H9 (cell line): Measurements from ENCODE around the gene PERM1. TPM values are rescaled to one million over a fixed set of nuclear protein-coding genes. Genes with fewer than 3 reads are reported as not detected.
A peak's percentile ranks its signal among the peaks of the same experiment; 100 is the strongest.

Experiments used
- DNase-seq: peaks from one replicate; pipeline ENCODE4 v3.0.0-alpha.2; 2017
- H2AFZ ChIP-seq: one replicate; pipeline ENCODE4 v1.6.1; 2013; ENCODE audit warnings: mild to moderate bottlenecking, low read length, control low read depth, moderate library complexity
- H2AK5ac ChIP-seq: 2 replicates; pipeline ENCODE4 v1.6.1; 2013; ENCODE audit warnings: low read length, control low read depth, mixed read lengths; ENCODE audit not compliant: insufficient read length
- H2BK120ac ChIP-seq: one replicate; pipeline ENCODE4 v1.6.1; 2013; ENCODE audit warnings: low read depth, mild to moderate bottlenecking, low read length, control low read depth, inconsistent platforms; ENCODE audit not compliant: poor library complexity, severe bottlenecking
- H2BK12ac ChIP-seq: 2 replicates; pipeline ENCODE4 v1.6.1; 2013; ENCODE audit warnings: low read length, control low read depth, mixed read lengths, low read depth; ENCODE audit not compliant: insufficient read length
- H2BK15ac ChIP-seq: 2 replicates; pipeline ENCODE4 v1.6.1; 2013; ENCODE audit warnings: low read depth, low read length, control low read depth
- H2BK20ac ChIP-seq: one replicate; pipeline ENCODE4 v1.6.1; 2013; ENCODE audit warnings: low read depth, mild to moderate bottlenecking, low read length, control low read depth, inconsistent platforms; ENCODE audit not compliant: poor library complexity, severe bottlenecking
- H2BK5ac ChIP-seq: 2 replicates; pipeline ENCODE4 v1.6.1; 2013; ENCODE audit warnings: low read length, control low read depth, mixed read lengths; ENCODE audit not compliant: insufficient read length
- H3K14ac ChIP-seq: 2 replicates; pipeline ENCODE4 v1.6.1; 2013; ENCODE audit warnings: low read length, control low read depth; ENCODE audit not compliant: insufficient read depth
- H3K18ac ChIP-seq: 2 replicates; pipeline ENCODE4 v1.6.1; 2013; ENCODE audit warnings: low read depth, mild to moderate bottlenecking, mixed read lengths, low read length, control low read depth; ENCODE audit not compliant: insufficient read length
- H3K23ac ChIP-seq: 2 replicates; pipeline ENCODE4 v1.6.1; 2013; ENCODE audit warnings: low read length, control low read depth, mixed read lengths, low read depth; ENCODE audit not compliant: insufficient read length
- H3K23me2 ChIP-seq: 2 replicates; pipeline ENCODE4 v1.6.1; 2013; ENCODE audit warnings: low read depth, mild to moderate bottlenecking, mixed read lengths, low read length, control low read depth; ENCODE audit not compliant: insufficient read length, poor library complexity, severe bottlenecking
- H3K27ac ChIP-seq: 2 replicates; pipeline ENCODE4 v1.5.1; 2013; ENCODE audit warnings: low read length, control low read depth, mixed read lengths, low read depth; ENCODE audit not compliant: insufficient read length
- H3K27me3 ChIP-seq: 2 replicates; pipeline ENCODE4 v1.6.1; 2013; ENCODE audit warnings: low read length, control low read depth, inconsistent platforms; ENCODE audit not compliant: insufficient read depth
- H3K4ac ChIP-seq: 2 replicates; pipeline ENCODE4 v1.6.1; 2013; ENCODE audit warnings: low read depth, mild to moderate bottlenecking, control low read depth, inconsistent platforms, low read length, moderate library complexity
- H3K4me1 ChIP-seq: 2 replicates; pipeline ENCODE4 v1.6.1; 2013; ENCODE audit warnings: low read length, control low read depth, inconsistent platforms; ENCODE audit not compliant: insufficient read depth
- H3K4me2 ChIP-seq: 2 replicates; pipeline ENCODE4 v1.6.1; 2013; ENCODE audit warnings: low read length, control low read depth, mixed read lengths; ENCODE audit not compliant: insufficient read length, insufficient read depth
- H3K56ac ChIP-seq: 2 replicates; pipeline ENCODE4 v1.6.1; 2013; ENCODE audit warnings: low read depth, mild to moderate bottlenecking, mixed read lengths, low read length, control low read depth; ENCODE audit not compliant: insufficient read length
- H3K79me1 ChIP-seq: 2 replicates; pipeline ENCODE4 v1.6.1; 2013; ENCODE audit warnings: low read depth, mild to moderate bottlenecking, moderate library complexity, low read length, control low read depth, inconsistent platforms; ENCODE audit not compliant: insufficient read depth, poor library complexity, severe bottlenecking
- H3K79me2 ChIP-seq: 2 replicates; pipeline ENCODE4 v1.6.1; 2013; ENCODE audit warnings: low read length, control low read depth, inconsistent platforms; ENCODE audit not compliant: insufficient read depth
- H3K9ac ChIP-seq: 2 replicates; pipeline ENCODE4 v1.6.1; 2013; ENCODE audit warnings: low read length, control low read depth, mixed read lengths; ENCODE audit not compliant: insufficient read length; ENCODE audit errors: extremely low read depth
- H3K9me3 ChIP-seq: one replicate; pipeline ENCODE4 v1.6.1; 2013; ENCODE audit warnings: low read depth, low read length, inconsistent platforms; ENCODE audit not compliant: control insufficient read depth
- H3T11ph ChIP-seq: one replicate; pipeline ENCODE4 v1.6.1; 2013; ENCODE audit warnings: mild to moderate bottlenecking, low read length, control low read depth, inconsistent platforms
- H4K20me1 ChIP-seq: one replicate; pipeline ENCODE4 v1.6.1; 2013; ENCODE audit not compliant: control insufficient read depth, insufficient read length, insufficient read depth
- H4K5ac ChIP-seq: 2 replicates; pipeline ENCODE4 v1.6.1; 2013; ENCODE audit warnings: low read depth, mild to moderate bottlenecking, mixed read lengths, low read length, control low read depth; ENCODE audit not compliant: insufficient read length
- H4K8ac ChIP-seq: replicated peaks from 2 replicates; pipeline ENCODE4 v1.6.1; 2013; ENCODE audit warnings: low read length, control low read depth, mixed read lengths, low read depth; ENCODE audit not compliant: insufficient read length
- H4K91ac ChIP-seq: 2 replicates; pipeline ENCODE4 v1.6.1; 2013; ENCODE audit warnings: low read depth, mild to moderate bottlenecking, moderate library complexity, mixed read lengths, low read length, control low read depth; ENCODE audit not compliant: insufficient read length
- H3K27ac Mint-ChIP-seq, 3 experiments: 2 replicates in 2 of 3; 3 replicates in 1 of 3; pipeline ENCODE4 v1.8.0; 2020 to 2021; ENCODE audit warnings: mixed read lengths in 3 of 3, mild to moderate bottlenecking in 1 of 3, moderate library complexity in 1 of 3
- H3K27me3 Mint-ChIP-seq: 2 replicates; pipeline ENCODE4 v1.8.0; 2021; ENCODE audit warnings: low read depth, mild to moderate bottlenecking, moderate library complexity, mixed read lengths
- H3K36me3 Mint-ChIP-seq, 3 experiments: 2 replicates in 2 of 3; 3 replicates in 1 of 3; pipeline ENCODE4 v1.8.0; 2020 to 2021; ENCODE audit warnings: low read depth in 3 of 3, mixed read lengths in 3 of 3; ENCODE audit not compliant: insufficient read depth in 1 of 3
- H3K4me1 Mint-ChIP-seq, 2 experiments: 2 replicates each; pipeline ENCODE4 v1.8.0; 2020; ENCODE audit warnings: mixed read lengths in 2 of 2
- H3K4me3 Mint-ChIP-seq, 2 experiments: 2 replicates in 1 of 2; 3 replicates in 1 of 2; pipeline ENCODE4 v1.8.0; 2020 to 2021; ENCODE audit warnings: mild to moderate bottlenecking in 2 of 2, mixed read lengths in 2 of 2, moderate library complexity in 1 of 2
- H3K9me3 Mint-ChIP-seq, 2 experiments: 2 replicates in 1 of 2; 3 replicates in 1 of 2; pipeline ENCODE4 v1.8.0; 2020; ENCODE audit warnings: mild to moderate bottlenecking in 2 of 2, mixed read lengths in 2 of 2, moderate library complexity in 1 of 2
- WGBS: extraction: QIAGEN DNeasy Blood & Tissue Kit; methylation state at CpG from one replicate; pipeline ENCODE4 v1.1.7; 2013; ENCODE audit warnings: missing lambda C conversion rate, low lambda C conversion rate, mixed read lengths; ENCODE audit not compliant: insufficient read length; ENCODE audit errors: extremely low coverage; 5-methylcytosine and 5-hydroxymethylcytosine counted together
- total RNA-seq: library from RNA; stranded (reverse); gene quantifications from 2 replicates; pipeline ENCODE4 v1.2.1, GENCODE V29; 2021
- TF ChIP-seq, protein P1 (sequence below): fragments of 200-600 bp; sonication (generic); conservative IDR thresholded peaks from 3 replicates; pipeline ENCODE4 v1.8.0; 2021; ENCODE audit warnings: antibody characterized with exemption, mild to moderate bottlenecking

PERM1 gene
- total RNA-seq, 1 experiment from 2014 or later: not detected

DNA sequence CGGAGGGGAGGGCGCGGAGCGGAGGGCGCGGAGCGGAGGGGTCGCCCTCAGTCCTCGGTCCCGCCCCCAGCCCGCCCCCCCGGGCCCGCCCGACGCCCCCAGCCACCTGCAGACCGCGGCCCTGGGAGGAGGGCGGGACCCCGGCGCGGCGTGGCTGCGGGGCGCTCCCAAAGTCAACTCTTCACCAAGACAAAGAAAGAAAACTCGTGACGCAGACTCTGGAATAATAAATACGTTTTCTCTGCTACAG, 16.8 kb upstream of the PERM1 start:
- Histone ChIP-seq H3K27me3 (peaks cover 37% of the 10 kb centered on the region; the same call in 1 of the 2 replicates), H2BK120ac (no peak overlapping the region), H3K4me2 (peak overlapping the region; percentile 9), H2AK5ac (no peak overlapping the region), H2BK15ac (no peak overlapping the region), H3K9me3 (no peaks in the 10 kb centered on the region), H4K5ac (no peak overlapping the region), H4K20me1 (no peaks in the 10 kb centered on the region), H3K23ac (no peak overlapping the region), H3K56ac (no peak overlapping the region), H3K4ac (no peak overlapping the region), H3K79me2 (no peaks in the 10 kb centered on the region), H2BK12ac (no peak overlapping the region), H3K9ac (no peak overlapping the region), H3K14ac (no peak overlapping the region), H3K27ac (no peak overlapping the region), H3K23me2 (peaks cover 20% of the 10 kb centered on the region), H4K8ac (no peak overlapping the region), H2AFZ (no peak overlapping the region), H3T11ph (no peak overlapping the region), H2BK5ac (no peak overlapping the region), H4K91ac (no peak overlapping the region), H3K79me1 (no peaks in the 10 kb centered on the region), H2BK20ac (no peak overlapping the region), H3K4me1 (0 out of 2 replicates have a peak, but pooled peaks cover 1% of the 10 kb centered on the region), H3K18ac (no peak overlapping the region)
- WGBS: no CpG with 5 or more reads among the region's 27 CpGs
- TF ChIP-seq, protein P1, sequence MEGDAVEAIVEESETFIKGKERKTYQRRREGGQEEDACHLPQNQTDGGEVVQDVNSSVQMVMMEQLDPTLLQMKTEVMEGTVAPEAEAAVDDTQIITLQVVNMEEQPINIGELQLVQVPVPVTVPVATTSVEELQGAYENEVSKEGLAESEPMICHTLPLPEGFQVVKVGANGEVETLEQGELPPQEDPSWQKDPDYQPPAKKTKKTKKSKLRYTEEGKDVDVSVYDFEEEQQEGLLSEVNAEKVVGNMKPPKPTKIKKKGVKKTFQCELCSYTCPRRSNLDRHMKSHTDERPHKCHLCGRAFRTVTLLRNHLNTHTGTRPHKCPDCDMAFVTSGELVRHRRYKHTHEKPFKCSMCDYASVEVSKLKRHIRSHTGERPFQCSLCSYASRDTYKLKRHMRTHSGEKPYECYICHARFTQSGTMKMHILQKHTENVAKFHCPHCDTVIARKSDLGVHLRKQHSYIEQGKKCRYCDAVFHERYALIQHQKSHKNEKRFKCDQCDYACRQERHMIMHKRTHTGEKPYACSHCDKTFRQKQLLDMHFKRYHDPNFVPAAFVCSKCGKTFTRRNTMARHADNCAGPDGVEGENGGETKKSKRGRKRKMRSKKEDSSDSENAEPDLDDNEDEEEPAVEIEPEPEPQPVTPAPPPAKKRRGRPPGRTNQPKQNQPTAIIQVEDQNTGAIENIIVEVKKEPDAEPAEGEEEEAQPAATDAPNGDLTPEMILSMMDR: 0 out of 3 replicates have a peak, but pooled peaks have one; percentile 5
- Mint-ChIP-seq H3K4me1 (peaks cover 5 to 17% of the 10 kb centered on the region in 2 experiments), H3K4me3 (peak overlapping the region in 1 of 2 experiments; percentile 71; a peak in 3 of 5 replicates), H3K36me3 (no peaks in the 10 kb centered on the region), H3K27me3 (peaks cover 79% of the 10 kb centered on the region), H3K27ac (no peak overlapping the region), H3K9me3 (no peaks in the 10 kb centered on the region)
- no peak for DNase-seq
